ENCODE data around the gene UFD1.

UFD1 gene

GRCh38 chr22:19411690-19412045 lies 67.3 kb downstream of the UFD1 start:
- intact Hi-C loops (cut with micrococcal nuclease): no loop called here
- peaks cover 72% of the 10 kb centered on the region for H3K36me3 Mint-ChIP-seq (ENCODE audit: low read depth)
- no peak overlapping the region for H3K27ac Mint-ChIP-seq
- no peaks in the 10 kb centered on the region for H3K27me3 Mint-ChIP-seq
- no peak overlapping the region for H3K4me3 Mint-ChIP-seq
- no peaks in the 10 kb centered on the region for H3K9me3 Mint-ChIP-seq
- H3K4me1 Mint-ChIP-seq (ENCODE audit: low read depth): peaks cover 12% of the 10 kb centered on the region

DNA sequence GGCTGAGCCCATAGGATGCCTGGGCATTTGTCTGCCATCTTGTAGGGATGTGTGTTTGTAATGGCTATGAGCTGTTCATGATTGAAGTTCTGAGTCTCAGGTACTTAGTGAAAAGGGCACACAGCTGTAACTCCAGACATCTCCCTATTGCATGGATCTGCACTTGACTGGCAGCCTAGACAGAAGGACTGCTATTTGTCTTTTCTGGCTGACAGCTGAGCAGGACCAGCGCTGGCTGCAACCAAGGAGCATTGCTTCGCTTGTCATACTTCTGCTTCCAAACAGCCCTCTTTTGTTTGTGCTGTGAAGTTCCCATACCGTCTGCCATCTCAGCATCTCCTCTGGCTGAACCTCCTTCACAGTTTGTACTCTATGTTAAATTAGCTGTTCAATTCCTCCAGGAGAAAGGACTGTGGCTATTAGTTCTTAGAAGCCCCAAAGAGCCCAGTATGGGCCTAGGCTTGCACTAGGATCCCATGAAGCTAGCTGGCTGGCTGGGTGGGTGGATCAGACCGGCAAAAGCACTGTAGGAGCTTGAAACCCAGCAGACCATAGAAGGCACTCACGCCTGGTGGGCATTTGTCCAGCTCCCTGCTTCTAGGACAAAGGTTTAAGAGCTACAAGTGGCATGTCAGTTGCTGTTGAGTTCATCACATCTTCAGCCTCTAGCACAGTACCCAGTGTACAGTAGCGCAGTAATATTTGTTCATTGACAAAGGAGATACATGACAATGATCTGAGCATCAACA lies 67.9 kb downstream of the UFD1 start:
- H3K9me3 Mint-ChIP-seq: no peaks in the 10 kb centered on the region
- intact Hi-C loops (cut with micrococcal nuclease): no loop called here

DNA sequence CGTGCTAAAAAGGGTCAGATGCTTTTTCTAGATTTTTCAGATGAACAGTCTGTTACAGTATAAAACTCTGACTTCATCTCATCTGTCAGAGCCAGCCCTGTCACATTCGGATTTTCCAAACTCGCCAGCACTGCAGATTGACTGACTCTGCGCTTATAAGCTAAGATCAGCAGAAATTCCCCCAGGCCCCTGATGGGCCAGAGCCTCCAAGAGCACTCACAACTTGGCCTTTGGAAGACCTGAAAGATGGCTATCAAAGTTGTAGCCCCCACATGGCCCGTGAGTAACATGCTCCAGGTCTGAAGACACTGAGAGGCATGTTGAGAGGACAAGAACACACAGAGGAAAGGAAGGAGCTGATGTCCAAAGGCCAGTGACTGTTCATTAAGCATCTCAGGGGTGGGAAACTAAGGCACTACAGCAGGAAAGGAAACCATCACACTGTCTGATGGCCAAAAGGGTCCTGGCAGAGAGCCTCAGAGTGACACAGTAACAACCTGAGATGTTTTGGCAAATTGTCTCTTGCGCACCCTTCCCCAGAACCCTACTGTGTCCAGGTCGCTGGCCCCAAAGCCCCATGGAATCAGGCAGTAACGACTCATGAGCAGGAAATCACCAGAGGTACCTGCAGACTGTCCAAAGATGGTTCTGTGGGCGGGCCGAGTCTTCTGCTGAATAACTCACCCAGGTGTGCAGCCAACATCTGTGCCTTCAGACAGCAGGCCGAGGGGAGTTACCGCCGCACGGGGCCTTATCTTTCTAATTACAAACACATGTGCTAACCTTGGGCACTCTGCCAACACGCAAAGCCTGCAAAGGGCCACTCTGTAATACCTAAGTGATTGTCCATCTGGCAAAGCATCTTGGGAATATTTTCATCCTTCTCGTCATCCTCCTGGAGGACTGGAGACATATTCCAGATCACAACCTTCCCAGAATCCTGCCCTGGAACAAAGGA lies 71.1 kb downstream of the UFD1 start:
- no peak overlapping the region for H3K27ac Mint-ChIP-seq
- H3K27me3 Mint-ChIP-seq: no peaks in the 10 kb centered on the region
- H3K9me3 Mint-ChIP-seq: no peaks in the 10 kb centered on the region

More for the DNA sequence above, 67.9 kb downstream of the UFD1 start:
- Mint-ChIP-seq H3K36me3 (ENCODE audit: low read depth) (peaks cover 74% of the 10 kb centered on the region), H3K4me3 (no peak overlapping the region), H3K27ac (no peak overlapping the region), H3K4me1 (ENCODE audit: low read depth) (peaks cover 12% of the 10 kb centered on the region), H3K27me3 (no peaks in the 10 kb centered on the region)

GRCh38 chr22:19406846-19407245 lies 72.1 kb downstream of the UFD1 start:
- Mint-ChIP-seq H3K27me3 (no peaks in the 10 kb centered on the region), H3K36me3 (ENCODE audit: low read depth) (peaks cover 82% of the 10 kb centered on the region)

More for the DNA sequence above, 71.1 kb downstream of the UFD1 start:
- peaks cover 86% of the 10 kb centered on the region for H3K36me3 Mint-ChIP-seq (ENCODE audit: low read depth)
- H3K4me1 Mint-ChIP-seq (ENCODE audit: low read depth): peaks cover 4% of the 10 kb centered on the region
- intact Hi-C loops (cut with micrococcal nuclease): no loop called here
- H3K4me3 Mint-ChIP-seq: no peak overlapping the region

GRCh38 chr22:19406281-19406811 lies 72.6 kb downstream of the UFD1 start:
- H3K27ac Mint-ChIP-seq: no peak overlapping the region
- peaks cover 83% of the 10 kb centered on the region for H3K36me3 Mint-ChIP-seq (ENCODE audit: low read depth)
- no peaks in the 10 kb centered on the region for H3K4me1 Mint-ChIP-seq (ENCODE audit: low read depth)
- H3K4me3 Mint-ChIP-seq: no peak overlapping the region
- intact Hi-C loops (cut with micrococcal nuclease): no loop called here
- no peaks in the 10 kb centered on the region for H3K27me3 Mint-ChIP-seq
- no peaks in the 10 kb centered on the region for H3K9me3 Mint-ChIP-seq

More at GRCh38 chr22:19406846-19407245, 72.1 kb downstream of the UFD1 start:
- Mint-ChIP-seq H3K27ac (no peak overlapping the region), H3K4me3 (no peak overlapping the region), H3K4me1 (ENCODE audit: low read depth) (no peaks in the 10 kb centered on the region), H3K9me3 (no peaks in the 10 kb centered on the region)
- intact Hi-C loops (cut with micrococcal nuclease): no loop called here

DNA sequence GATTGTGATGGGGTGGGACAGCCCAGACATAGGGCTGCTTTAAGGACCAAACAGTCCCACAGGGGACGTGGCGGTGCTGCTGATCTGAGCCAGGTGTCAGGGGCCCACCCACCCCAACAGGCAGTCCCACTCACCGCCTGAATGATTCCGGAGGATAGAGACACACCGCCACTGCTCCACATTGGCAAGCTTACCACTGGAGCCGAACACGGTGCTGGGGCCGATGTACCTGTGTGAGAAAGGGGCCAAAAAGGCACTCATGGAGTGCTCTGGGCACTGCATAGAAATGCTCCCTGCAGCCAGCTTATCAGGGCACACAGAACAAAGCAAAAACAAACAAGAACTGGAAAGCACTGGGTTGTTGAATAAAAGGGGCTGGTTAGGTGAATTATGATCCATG lies 73.3 kb downstream of the UFD1 start:
- no peak overlapping the region for H3K27ac Mint-ChIP-seq
- no peaks in the 10 kb centered on the region for H3K4me1 Mint-ChIP-seq (ENCODE audit: low read depth)
- intact Hi-C loops (cut with micrococcal nuclease): no loop called here
- peaks cover 86% of the 10 kb centered on the region for H3K36me3 Mint-ChIP-seq (ENCODE audit: low read depth)
- H3K9me3 Mint-ChIP-seq: no peaks in the 10 kb centered on the region
- H3K27me3 Mint-ChIP-seq: no peaks in the 10 kb centered on the region
- no peak overlapping the region for H3K4me3 Mint-ChIP-seq

GRCh38 chr22:19405133-19405532 lies 73.9 kb downstream of the UFD1 start:
- Mint-ChIP-seq H3K36me3 (ENCODE audit: low read depth) (peaks cover 86% of the 10 kb centered on the region), H3K27ac (no peak overlapping the region), H3K27me3 (no peaks in the 10 kb centered on the region), H3K9me3 (no peaks in the 10 kb centered on the region), H3K4me1 (ENCODE audit: low read depth) (no peaks in the 10 kb centered on the region), H3K4me3 (no peak overlapping the region)
- intact Hi-C loops (cut with micrococcal nuclease): no loop called here

- peaks cover 86% of the 10 kb centered on the region for H3K36me3 Mint-ChIP-seq (ENCODE audit: low read depth)
Observed at GRCh38 chr22:19404676-19405075, 74.3 kb downstream of the UFD1 start.

DNA sequence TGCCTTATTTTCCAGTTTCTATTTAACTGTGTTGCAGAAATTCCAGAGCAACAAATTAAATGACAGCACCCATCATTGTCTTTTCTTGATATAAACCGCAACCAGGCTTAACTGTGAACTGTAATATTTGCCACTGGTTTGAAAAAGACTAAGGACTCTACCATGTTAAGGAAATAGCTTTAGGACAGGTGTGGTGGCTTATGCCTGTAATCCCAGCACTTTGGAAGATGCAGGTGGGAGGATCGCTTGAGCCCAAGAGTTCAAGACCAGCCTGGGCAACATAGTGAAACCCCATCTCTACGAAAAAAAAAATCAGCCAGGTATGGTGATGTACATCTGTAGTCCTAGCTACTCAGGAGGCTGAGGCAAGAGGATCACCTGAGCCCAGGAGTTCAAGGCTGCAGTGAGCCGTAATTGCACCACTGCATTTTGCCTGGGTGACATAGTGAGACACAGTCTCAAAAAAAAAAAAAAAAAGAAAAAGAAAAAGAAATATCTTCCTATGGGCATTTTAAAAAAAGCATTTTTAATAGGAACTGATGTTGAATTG lies 76.3 kb downstream of the UFD1 start:
- H3K4me3 Mint-ChIP-seq: no peak overlapping the region
- H3K27ac Mint-ChIP-seq: no peak overlapping the region
- peaks cover 86% of the 10 kb centered on the region for H3K36me3 Mint-ChIP-seq (ENCODE audit: low read depth)
- intact Hi-C loops (cut with micrococcal nuclease): no loop called here
- H3K27me3 Mint-ChIP-seq: no peaks in the 10 kb centered on the region
- no peaks in the 10 kb centered on the region for H3K9me3 Mint-ChIP-seq
- H3K4me1 Mint-ChIP-seq (ENCODE audit: low read depth): no peaks in the 10 kb centered on the region

More at GRCh38 chr22:19404676-19405075, 74.3 kb downstream of the UFD1 start:
- H3K4me3 Mint-ChIP-seq: no peak overlapping the region
- no peaks in the 10 kb centered on the region for H3K27me3 Mint-ChIP-seq
- no peaks in the 10 kb centered on the region for H3K9me3 Mint-ChIP-seq
- intact Hi-C loops (cut with micrococcal nuclease): no loop called here
- no peak overlapping the region for H3K27ac Mint-ChIP-seq
- no peaks in the 10 kb centered on the region for H3K4me1 Mint-ChIP-seq (ENCODE audit: low read depth)

- no peak overlapping the region for H3K27ac Mint-ChIP-seq
- intact Hi-C loops (cut with micrococcal nuclease): no loop called here
- H3K36me3 Mint-ChIP-seq (ENCODE audit: low read depth): peaks cover 86% of the 10 kb centered on the region
- no peaks in the 10 kb centered on the region for H3K27me3 Mint-ChIP-seq
- H3K4me3 Mint-ChIP-seq: no peak overlapping the region
- H3K4me1 Mint-ChIP-seq (ENCODE audit: low read depth): no peaks in the 10 kb centered on the region
- no peaks in the 10 kb centered on the region for H3K9me3 Mint-ChIP-seq
Observed at GRCh38 chr22:19401483-19401882, 77.5 kb downstream of the UFD1 start.

- Mint-ChIP-seq H3K4me3 (no peak overlapping the region), H3K9me3 (no peaks in the 10 kb centered on the region), H3K27me3 (no peaks in the 10 kb centered on the region), H3K4me1 (ENCODE audit: low read depth) (no peaks in the 10 kb centered on the region), H3K27ac (no peak overlapping the region), H3K36me3 (ENCODE audit: low read depth) (peaks cover 86% of the 10 kb centered on the region)
- intact Hi-C loops (cut with micrococcal nuclease): no loop called here
Observed at GRCh38 chr22:19400881-19401280, 78.1 kb downstream of the UFD1 start.
